ENCODE data around the gene VPS13D.
A peak's percentile ranks its signal among the peaks of the same experiment; 100 is the strongest.

VPS13D gene

GRCh38 chr1:12271033-12271432, 41.2 kb downstream of the VPS13D start:
- TF ChIP-seq POLR2A (IDR thresholded peaks at IDR 0.05; ENCODE audit: low read length) (no peak), GATA1 (IDR thresholded peaks at IDR 0.05; ENCODE audit: low read depth, low read length) (no peak)
- DNase-seq = no peak

- DNase-seq = no peak
- TF ChIP-seq GATA1 (IDR thresholded peaks at IDR 0.05; ENCODE audit: low read depth, low read length) = no peak
- TF ChIP-seq POLR2A (IDR thresholded peaks at IDR 0.05; ENCODE audit: low read length) = no peak
Observed at GRCh38 chr1:12272770-12273169, 42.9 kb downstream of the VPS13D start.

- DNase-seq = peak; percentile 36 to 56
- TF ChIP-seq POLR2A (IDR thresholded peaks at IDR 0.05; ENCODE audit: low read length) = no peak
Observed at GRCh38 chr1:12275370-12275769, 45.5 kb downstream of the VPS13D start.

- DNase-seq = peak; percentile 44 to 60
- no peak for TF ChIP-seq POLR2A (IDR thresholded peaks at IDR 0.05; ENCODE audit: low read length)
- TF ChIP-seq GATA1 (IDR thresholded peaks at IDR 0.05; ENCODE audit: low read depth, low read length) = no peak
Observed at GRCh38 chr1:12276225-12276624, 46.4 kb downstream of the VPS13D start.

- DNase-seq = no peak
- no peak for TF ChIP-seq GATA1 (IDR thresholded peaks at IDR 0.05; ENCODE audit: low read depth, low read length)
- no peak for TF ChIP-seq POLR2A (IDR thresholded peaks at IDR 0.05; ENCODE audit: low read length)
Observed at GRCh38 chr1:12279003-12279402, 49.2 kb downstream of the VPS13D start.

GRCh38 chr1:12279728-12280464, 50.1 kb downstream of the VPS13D start:
- TF ChIP-seq POLR2A (IDR thresholded peaks at IDR 0.05; ENCODE audit: low read length) (no peak), GATA1 (IDR thresholded peaks at IDR 0.05; ENCODE audit: low read depth, low read length) (no peak)
- no peak for DNase-seq

GRCh38 chr1:12282142-12282541, 52.3 kb downstream of the VPS13D start:
- TF ChIP-seq POLR2A (IDR thresholded peaks at IDR 0.05; ENCODE audit: low read length) (no peak), GATA1 (IDR thresholded peaks at IDR 0.05; ENCODE audit: low read depth, low read length) (no peak)
- no peak for DNase-seq

- DNase-seq = no peak
- TF ChIP-seq POLR2A (IDR thresholded peaks at IDR 0.05; ENCODE audit: low read length) (no peak), GATA1 (IDR thresholded peaks at IDR 0.05; ENCODE audit: low read depth, low read length) (no peak)
Observed at GRCh38 chr1:12284486-12284885, 54.7 kb downstream of the VPS13D start.

- TF ChIP-seq GATA1 (IDR thresholded peaks at IDR 0.05; ENCODE audit: low read depth, low read length) (no peak), POLR2A (IDR thresholded peaks at IDR 0.05; ENCODE audit: low read length) (no peak)
- DNase-seq = no peak
Observed at GRCh38 chr1:12285496-12286143, 55.8 kb downstream of the VPS13D start.

- TF ChIP-seq GATA1 (IDR thresholded peaks at IDR 0.05; ENCODE audit: low read depth, low read length) (no peak), POLR2A (IDR thresholded peaks at IDR 0.05; ENCODE audit: low read length) (no peak)
- DNase-seq = no peak
Observed at GRCh38 chr1:12287869-12288268, 58.0 kb downstream of the VPS13D start.

GRCh38 chr1:12290828-12291227, 61.0 kb downstream of the VPS13D start:
- DNase-seq = no peak
- TF ChIP-seq POLR2A (IDR thresholded peaks at IDR 0.05; ENCODE audit: low read length) (no peak), GATA1 (IDR thresholded peaks at IDR 0.05; ENCODE audit: low read depth, low read length) (no peak)

- TF ChIP-seq POLR2A (IDR thresholded peaks at IDR 0.05; ENCODE audit: low read length) = no peak
- no peak for TF ChIP-seq GATA1 (IDR thresholded peaks at IDR 0.05; ENCODE audit: low read depth, low read length)
- DNase-seq = no peak
Observed at GRCh38 chr1:12293416-12293815, 63.6 kb downstream of the VPS13D start.

GRCh38 chr1:12294076-12294475, 64.2 kb downstream of the VPS13D start:
- TF ChIP-seq POLR2A (IDR thresholded peaks at IDR 0.05; ENCODE audit: low read length) (no peak), GATA1 (IDR thresholded peaks at IDR 0.05; ENCODE audit: low read depth, low read length) (no peak)
- DNase-seq = no peak

GRCh38 chr1:12296016-12296415, 66.2 kb downstream of the VPS13D start:
- no peak for TF ChIP-seq GATA1 (IDR thresholded peaks at IDR 0.05; ENCODE audit: low read depth, low read length)
- no peak for TF ChIP-seq POLR2A (IDR thresholded peaks at IDR 0.05; ENCODE audit: low read length)
- peak; percentile 69 to 79 for DNase-seq

- peak in 1 of 2 experiments; percentile 25 for DNase-seq
- no peak for TF ChIP-seq GATA1 (IDR thresholded peaks at IDR 0.05; ENCODE audit: low read depth, low read length)
Observed at GRCh38 chr1:12296623-12297022, 66.8 kb downstream of the VPS13D start.

All from erythroblast (primary cell).